GM20000 (cell line): ENCODE measurements around the gene UBXN6.

ENCODE experiments used
- DNase-seq: peaks from one replicate; pipeline ENCODE4 v3.0.0; 2012; ENCODE audit warnings: low spot score
- TF ChIP-seq, protein P1 (sequence below): IDR thresholded peaks from 2 replicates; pipeline ENCODE4 v1.5.1; 2012; ENCODE audit warnings: mild to moderate bottlenecking, control low read depth; ENCODE audit errors: extremely low read depth, missing control alignments

Gene UBXN6

DNA sequence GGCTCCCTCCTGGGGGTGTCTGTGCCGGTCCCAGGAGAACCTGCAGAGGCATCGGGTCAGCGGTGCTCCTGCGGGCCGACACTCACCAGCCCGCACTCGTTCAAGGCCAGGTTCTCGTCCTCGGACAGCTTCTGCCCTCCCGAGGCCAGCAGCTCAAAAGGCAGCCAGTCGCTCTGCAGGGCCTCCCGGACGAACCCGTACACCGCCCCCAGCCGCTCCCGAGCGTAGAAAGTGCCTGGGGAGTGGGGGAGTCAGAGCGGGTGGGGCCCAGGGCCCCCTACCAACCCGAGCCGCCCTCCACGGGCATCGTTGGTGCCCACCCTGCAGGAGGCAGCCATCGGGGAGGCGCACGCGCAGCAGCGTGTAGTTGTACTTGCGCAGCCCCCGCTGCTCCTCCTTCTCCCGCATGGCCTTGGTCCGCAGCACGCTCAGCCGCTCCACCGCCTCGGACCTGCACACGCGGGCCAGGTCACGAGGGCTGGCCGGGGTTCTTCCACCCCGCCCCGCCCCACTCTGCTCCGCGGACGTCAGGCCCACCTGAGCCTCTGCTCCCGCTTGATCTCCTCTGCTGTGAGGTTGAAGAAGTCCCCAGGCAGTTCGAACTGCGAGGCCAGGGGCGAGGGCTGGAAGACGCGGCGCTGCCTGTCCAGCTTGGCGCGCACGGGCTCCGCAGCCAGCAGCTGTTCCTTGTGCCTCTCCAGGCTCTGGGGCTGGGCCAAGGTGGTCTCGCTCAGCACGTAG is 11.5 kb downstream of the UBXN6 start:
- DNase-seq, result no peak

DNA sequence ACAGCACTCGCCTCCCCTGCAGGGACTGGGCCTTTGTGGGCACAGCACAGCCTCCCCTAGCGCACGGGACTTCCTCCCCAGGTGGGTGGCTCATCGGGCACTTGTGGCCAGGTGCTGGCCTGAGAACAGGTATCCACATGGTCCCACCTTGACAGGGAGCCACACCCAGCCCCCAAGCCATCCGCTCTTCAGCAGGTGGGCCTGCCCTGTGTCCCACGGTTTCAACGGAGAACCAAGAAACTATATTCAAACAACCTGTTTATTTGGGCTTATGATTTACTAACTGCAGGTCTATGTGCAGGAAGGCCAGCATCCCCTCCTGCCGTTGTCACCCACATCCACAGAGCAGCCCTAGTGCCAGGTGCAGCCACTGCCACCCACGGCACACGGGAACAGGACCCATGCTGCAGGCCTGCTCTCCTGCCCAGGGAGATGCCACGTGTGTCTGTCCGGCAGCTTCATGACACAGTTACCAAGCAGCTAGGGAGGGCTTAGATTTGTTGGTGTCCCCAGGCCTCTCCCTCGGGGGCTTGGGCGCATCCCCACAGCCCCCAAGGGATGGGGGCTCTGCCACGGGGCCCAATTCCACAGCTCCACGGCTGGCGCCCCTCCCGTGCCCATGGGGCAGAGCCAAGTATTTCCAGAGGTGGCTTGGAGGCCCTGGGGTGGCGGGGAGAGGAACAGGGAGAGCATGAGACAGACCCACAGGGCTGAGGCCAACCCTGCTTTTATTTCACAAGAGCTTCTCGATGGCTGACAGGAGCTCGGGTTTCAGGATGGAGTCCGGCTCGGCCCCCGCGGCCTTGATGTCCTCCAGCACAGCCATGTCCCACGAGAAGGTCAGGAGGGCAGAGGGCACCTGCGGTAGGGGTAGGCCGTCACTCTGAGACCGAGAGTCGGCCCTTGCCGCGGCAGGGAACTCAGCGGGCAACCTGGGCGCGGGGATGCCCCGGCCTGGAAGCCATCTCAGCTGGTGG is 12.5 kb downstream of the UBXN6 start:
- no peak for DNase-seq
- TF ChIP-seq, protein P1, sequence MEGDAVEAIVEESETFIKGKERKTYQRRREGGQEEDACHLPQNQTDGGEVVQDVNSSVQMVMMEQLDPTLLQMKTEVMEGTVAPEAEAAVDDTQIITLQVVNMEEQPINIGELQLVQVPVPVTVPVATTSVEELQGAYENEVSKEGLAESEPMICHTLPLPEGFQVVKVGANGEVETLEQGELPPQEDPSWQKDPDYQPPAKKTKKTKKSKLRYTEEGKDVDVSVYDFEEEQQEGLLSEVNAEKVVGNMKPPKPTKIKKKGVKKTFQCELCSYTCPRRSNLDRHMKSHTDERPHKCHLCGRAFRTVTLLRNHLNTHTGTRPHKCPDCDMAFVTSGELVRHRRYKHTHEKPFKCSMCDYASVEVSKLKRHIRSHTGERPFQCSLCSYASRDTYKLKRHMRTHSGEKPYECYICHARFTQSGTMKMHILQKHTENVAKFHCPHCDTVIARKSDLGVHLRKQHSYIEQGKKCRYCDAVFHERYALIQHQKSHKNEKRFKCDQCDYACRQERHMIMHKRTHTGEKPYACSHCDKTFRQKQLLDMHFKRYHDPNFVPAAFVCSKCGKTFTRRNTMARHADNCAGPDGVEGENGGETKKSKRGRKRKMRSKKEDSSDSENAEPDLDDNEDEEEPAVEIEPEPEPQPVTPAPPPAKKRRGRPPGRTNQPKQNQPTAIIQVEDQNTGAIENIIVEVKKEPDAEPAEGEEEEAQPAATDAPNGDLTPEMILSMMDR, result no peak

More for the DNA sequence above, 11.5 kb downstream of the UBXN6 start:
- TF ChIP-seq, protein P1, result no peak

DNA sequence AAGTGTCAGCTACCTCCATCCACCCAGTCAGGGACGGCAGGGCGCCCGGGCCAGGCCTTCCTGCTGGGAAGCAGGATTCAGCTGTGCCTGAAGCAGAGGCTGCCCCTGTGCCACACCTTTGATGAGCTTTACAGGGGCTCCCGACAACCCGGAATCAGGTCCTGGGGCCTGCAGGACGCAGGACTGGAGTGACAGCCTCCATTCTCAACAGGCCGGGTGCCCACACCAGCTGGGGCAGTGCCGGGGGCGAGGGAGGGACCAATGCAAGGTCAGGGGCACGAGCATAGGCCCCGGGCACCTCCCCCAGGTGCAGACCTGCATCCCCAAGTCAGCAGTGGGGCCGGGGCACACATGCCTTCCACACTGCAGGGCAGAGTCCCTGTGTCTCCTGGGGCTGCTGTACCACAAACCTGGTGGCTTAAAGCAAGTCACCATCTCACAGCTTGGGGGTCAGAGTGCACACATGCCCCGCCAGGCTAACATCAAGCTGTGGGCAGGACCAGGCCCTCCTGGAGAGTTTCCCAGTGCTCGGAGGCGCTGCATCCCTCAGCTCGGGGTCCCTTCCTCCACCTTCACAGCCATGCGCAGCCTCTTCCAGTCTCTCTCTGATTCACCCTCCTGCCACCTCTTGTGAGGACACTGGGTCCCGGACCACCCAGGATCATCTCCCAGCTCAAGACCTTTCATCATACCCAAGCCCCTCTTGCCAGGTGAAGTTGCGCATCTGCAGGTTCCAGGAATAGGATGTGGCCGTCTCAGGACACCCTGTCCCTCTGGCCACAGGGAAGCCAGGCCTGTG is 13.4 kb downstream of the UBXN6 start:
- TF ChIP-seq, protein P1, result no peak

DNA sequence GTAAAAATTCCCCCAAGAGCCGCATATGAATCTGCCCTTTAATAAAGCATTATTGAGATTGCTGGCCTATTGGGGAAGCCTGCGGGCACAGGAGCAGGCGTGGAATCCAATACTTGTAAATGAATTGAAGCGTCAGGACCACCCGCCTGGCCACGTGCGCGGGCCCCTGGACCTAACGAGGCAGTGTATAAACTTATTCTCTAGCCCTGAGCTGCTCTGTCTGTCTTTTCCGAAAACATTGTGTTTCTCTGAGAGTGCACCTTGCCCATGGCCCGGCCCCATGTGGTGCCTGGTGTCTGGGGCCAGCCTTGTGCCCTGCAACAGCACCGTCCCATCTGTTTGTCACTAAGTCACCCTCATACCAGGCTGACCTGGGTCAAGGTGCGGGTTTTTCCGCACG is 14.4 kb downstream of the UBXN6 start:
- TF ChIP-seq, protein P1, result no peak
- DNase-seq, result no peak

More for the DNA sequence above, 13.4 kb downstream of the UBXN6 start:
- DNase-seq, result no peak

DNA sequence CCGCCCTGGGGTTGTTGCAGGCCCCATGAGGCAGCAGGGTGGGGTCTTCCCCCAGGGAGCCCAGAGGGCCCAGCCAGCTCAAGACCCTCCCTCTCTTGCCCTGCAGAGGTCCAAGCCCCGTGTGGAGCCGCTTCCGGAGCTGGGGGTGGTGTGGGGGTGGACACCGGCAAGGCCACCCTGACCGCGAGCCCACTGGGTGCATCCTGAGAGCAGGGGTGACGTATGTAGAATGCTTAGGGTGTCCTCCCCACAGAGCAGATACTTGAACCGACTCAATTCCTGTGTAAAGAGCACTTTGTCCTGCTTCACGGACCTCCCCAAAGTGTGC is 14.8 kb downstream of the UBXN6 start:
- no peak for DNase-seq
- TF ChIP-seq, protein P1, result no peak

DNA sequence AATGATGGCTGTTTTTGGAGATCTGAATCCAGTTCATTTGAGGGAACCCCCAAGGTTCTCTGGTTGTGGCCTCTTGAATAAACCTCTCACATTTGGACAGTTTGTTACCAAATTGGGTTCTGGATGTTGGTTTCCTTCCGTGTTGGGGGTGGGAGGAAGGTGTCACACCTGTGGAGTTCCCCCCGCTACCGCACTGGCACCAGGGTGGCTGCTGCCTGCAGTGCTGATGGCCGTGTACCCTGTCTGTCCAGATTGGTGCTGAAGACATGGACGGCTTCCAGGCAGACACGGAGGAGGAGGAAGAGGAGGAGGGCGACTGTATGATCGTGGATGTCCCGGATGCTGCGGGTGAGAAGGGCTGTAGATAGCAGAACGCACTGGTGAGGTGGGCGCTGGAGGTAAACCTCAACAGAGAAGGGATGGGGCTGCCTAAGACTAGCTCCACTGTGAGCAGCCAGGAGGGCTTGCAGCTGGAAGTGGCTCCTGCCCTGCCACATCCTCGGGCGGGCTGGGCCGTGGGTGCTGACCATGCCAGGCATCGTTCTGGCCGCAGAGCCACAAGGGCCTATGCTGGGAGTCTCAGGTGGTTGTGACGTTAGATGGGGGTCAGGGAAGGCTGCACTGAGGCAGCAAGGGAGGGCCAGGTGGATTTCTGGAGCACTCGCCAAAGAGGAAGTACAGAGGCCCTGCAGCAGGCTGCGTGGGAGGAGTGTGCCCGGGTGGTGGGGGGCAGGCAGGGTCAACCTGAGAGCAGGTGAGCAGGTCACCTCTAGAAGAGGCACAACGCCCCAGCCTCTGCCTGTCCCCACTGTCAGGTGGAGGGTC is 15.4 kb downstream of the UBXN6 start:
- no peak for DNase-seq
- TF ChIP-seq, protein P1, result no peak
